Gastrocnemius medialis (tissue), 4 donors: Measurements from ENCODE around the gene ATP6V0E1. TPM values are rescaled to one million over a fixed set of nuclear protein-coding genes. Genes with fewer than 3 reads are reported as not detected.

Source experiments
- ATAC-seq, 2 donors: fragments of 150-250 bp; one replicate each; pipeline ENCODE4 v1.9.1; 2016
- DNase-seq, 2 donors: peaks; one replicate each; pipeline ENCODE4 v3.0.0-alpha.2; 2019
- H3K27ac ChIP-seq, 4 donors: fragments of 200-600 bp; sonication (generic); 1 replicate in 1 of 4; 2 replicates in 3 of 4; pipeline ENCODE4 v1.5.1; 2016 to 2018; ENCODE audit warnings: mild to moderate bottlenecking in 2 of 4, moderate library complexity in 1 of 4
- H3K27me3 ChIP-seq, 3 donors: fragments of 200-600 bp; sonication (generic) in 2 of 3; 1 replicate in 1 of 3; 2 replicates in 2 of 3; pipeline versions ENCODE4 v1.5.1 to v1.6.0; 2016 to 2019; ENCODE audit warnings: mild to moderate bottlenecking in 1 of 3, moderate library complexity in 1 of 3
- H3K36me3 ChIP-seq, 2 donors: fragments of 200-600 bp; sonication (generic) in 1 of 2; one replicate each; pipeline ENCODE4 v1.5.1; 2017 to 2018
- H3K4me1 ChIP-seq, 2 donors: fragments of 200-600 bp; sonication (generic) in 1 of 2; one replicate each; pipeline ENCODE4 v1.5.1; 2016 to 2017; ENCODE audit warnings: mild to moderate bottlenecking in 2 of 2
- H3K4me3 ChIP-seq, 4 donors: fragments of 200-600 bp; sonication (generic) in 3 of 4; 1 replicate in 1 of 4; 2 replicates in 3 of 4; pipeline ENCODE4 v1.5.1; 2016 to 2019; ENCODE audit warnings: mild to moderate bottlenecking in 2 of 4
- H3K9me3 ChIP-seq, 3 donors: fragments of 200-600 bp; sonication (generic) in 2 of 3; 1 replicate in 1 of 3; 2 replicates in 2 of 3; pipeline ENCODE4 v1.5.1; 2016 to 2019
- CTCF ChIP-seq, 5 experiments: fragments of 450-650 bp in 3 of 5; fragments of 200-600 bp in 2 of 5; sonication (generic) in 2 of 5; IDR thresholded peaks in 4 of 5; conservative IDR thresholded peaks in 1 of 5; 1 replicate in 4 of 5; 2 replicates in 1 of 5; pipeline ENCODE4 v1.5.1; 2016 to 2019; ENCODE audit warnings: antibody characterized with exemption in 5 of 5, mild to moderate bottlenecking in 3 of 5, moderate library complexity in 3 of 5
- POLR2A ChIP-seq, 2 donors: fragments of 450-650 bp; IDR thresholded peaks; one replicate each; pipeline ENCODE4 v1.6.1; 2017; ENCODE audit warnings: antibody characterized with exemption in 2 of 2, mild to moderate bottlenecking in 2 of 2, moderate library complexity in 2 of 2
- in situ Hi-C, 4 donors: fragments of 200-750 bp; cut with MboI; loops; one replicate each; pipeline versions ENCODE4 v1.15.0 to v1.8.0; 2017; ENCODE audit warnings: low sequenced_read_pairs in 4 of 4
- intact Hi-C: fragments of 100-400 bp; cut with DNase I; formaldehyde crosslinking; loops from one replicate; pipeline ENCODE4 v1.15.1; 2023; ENCODE audit warnings: low total_unique reads
- total RNA-seq, 4 donors: library from RNA; depleted of rRNA; stranded (reverse); fragments of >200 nt; gene quantifications; one replicate each; pipeline versions ENCODE4 v1.1.0 to v1.2.3, GENCODE V29; 2016

ATP6V0E1 gene
- total RNA-seq, 4 donors from 2014 or later: 101 to 183 (median 164) TPM

- intact Hi-C loops: no loop called here
- DNase-seq: no peak
- H3K36me3 ChIP-seq: no peaks in the 10 kb centered on the region
- no peak for ATAC-seq
- H3K4me1 ChIP-seq: peaks cover 31% of the 10 kb centered on the region in 2 donors
- H3K27ac ChIP-seq: no peak overlapping the region
- no peaks in the 10 kb centered on the region for H3K27me3 ChIP-seq
- TF ChIP-seq POLR2A (IDR thresholded peaks at IDR 0.05) (no peak), CTCF (IDR thresholded peaks at IDR 0.05 in 4 of 5, conservative IDR thresholded peaks at IDR 0.05 in 1 of 5) (no peak)
- no peak overlapping the region for H3K4me3 ChIP-seq
- in situ Hi-C loops: no loop called here
- no peaks in the 10 kb centered on the region for H3K9me3 ChIP-seq
Observed at GRCh38 chr5:173004013-173004412, 20.4 kb downstream of the ATP6V0E1 start.

- no peaks in the 10 kb centered on the region for H3K36me3 ChIP-seq
- peaks cover 27 to 28% of the 10 kb centered on the region in 2 donors for H3K4me1 ChIP-seq
- no peak overlapping the region for H3K4me3 ChIP-seq
- no peak overlapping the region for H3K27ac ChIP-seq
- no peak for TF ChIP-seq POLR2A (IDR thresholded peaks at IDR 0.05)
- H3K9me3 ChIP-seq: no peaks in the 10 kb centered on the region
- no peaks in the 10 kb centered on the region for H3K27me3 ChIP-seq
- ATAC-seq: no peak
- DNase-seq: no peak
- in situ Hi-C loops (no loop called here), intact Hi-C loops (no loop called here)
Observed at GRCh38 chr5:173004447-173004846, 20.9 kb downstream of the ATP6V0E1 start.

GRCh38 chr5:173010021-173010420 lies 26.4 kb downstream of the ATP6V0E1 start:
- Histone ChIP-seq H3K27ac (peak overlapping the region; percentile 35 to 79 (median 62)), H3K9me3 (no peaks in the 10 kb centered on the region), H3K4me1 (peaks cover 27 to 34% of the 10 kb centered on the region in 2 donors), H3K36me3 (no peaks in the 10 kb centered on the region), H3K4me3 (no peak overlapping the region), H3K27me3 (no peaks in the 10 kb centered on the region)
- ATAC-seq (peak in 1 of 2 donors; percentile 22), DNase-seq (no peak)
- in situ Hi-C loops: no loop called here
- no peak for TF ChIP-seq POLR2A (IDR thresholded peaks at IDR 0.05)
- no peak for TF ChIP-seq CTCF (IDR thresholded peaks at IDR 0.05 in 4 of 5, conservative IDR thresholded peaks at IDR 0.05 in 1 of 5)
- intact Hi-C loops: loop anchor here (2.0 kb wide), 2 partner anchors 47 to 135 kb away; partner anchors contain the start of genes BNIP1 and CREBRF

- Histone ChIP-seq H3K36me3 (no peaks in the 10 kb centered on the region), H3K27me3 (no peaks in the 10 kb centered on the region), H3K27ac (peak overlapping the region; percentile 52 to 79 (median 68)), H3K9me3 (no peaks in the 10 kb centered on the region), H3K4me3 (no peak overlapping the region), H3K4me1 (peaks cover 30 to 42% of the 10 kb centered on the region in 2 donors)
- in situ Hi-C loops (no loop called here), intact Hi-C loops (loop anchor here (2.0 kb wide), 2 partner anchors 46 to 134 kb away; partner anchors contain the start of genes BNIP1 and CREBRF)
- peak; percentile 64 to 72 for DNase-seq
- TF ChIP-seq POLR2A (IDR thresholded peaks at IDR 0.05): no peak
- peak in 4 of 5 experiments; percentile 33 to 66 (median 52) for TF ChIP-seq CTCF (IDR thresholded peaks at IDR 0.05 in 4 of 5, conservative IDR thresholded peaks at IDR 0.05 in 1 of 5)
- ATAC-seq: peak; percentile 80 to 86
Observed at GRCh38 chr5:173010547-173011464, 27.2 kb downstream of the ATP6V0E1 start.

- Histone ChIP-seq H3K4me3 (no peak overlapping the region), H3K27me3 (no peaks in the 10 kb centered on the region), H3K9me3 (no peaks in the 10 kb centered on the region), H3K36me3 (no peaks in the 10 kb centered on the region), H3K27ac (peak overlapping the region; percentile 52 to 79 (median 68)), H3K4me1 (peaks cover 38 to 50% of the 10 kb centered on the region in 2 donors)
- in situ Hi-C loops (no loop called here), intact Hi-C loops (loop anchor here (2.0 kb wide), 2 partner anchors 45 to 133 kb away; partner anchors contain the start of genes BNIP1 and CREBRF)
- ATAC-seq (peak; percentile 76 to 82), DNase-seq (no peak)
- no peak for TF ChIP-seq CTCF (IDR thresholded peaks at IDR 0.05 in 4 of 5, conservative IDR thresholded peaks at IDR 0.05 in 1 of 5)
- no peak for TF ChIP-seq POLR2A (IDR thresholded peaks at IDR 0.05)
Observed at GRCh38 chr5:173011566-173011965, 28.0 kb downstream of the ATP6V0E1 start.
